Suprapubic skin (tissue), 4 donors: ENCODE data around the gene RPA1.

Source experiments
- CTCF ChIP-seq, 2 donors: fragments of 200-600 bp in 1 of 2; fragments of 450-650 bp in 1 of 2; sonication (generic) in 1 of 2; IDR thresholded peaks; one replicate each; pipeline ENCODE4 v1.5.1; 2016 to 2019; ENCODE audit warnings: antibody characterized with exemption in 2 of 2, mild to moderate bottlenecking in 1 of 2, moderate library complexity in 1 of 2
- EP300 ChIP-seq: sonication (generic); formaldehyde crosslinking; IDR thresholded peaks from one replicate; pipeline ENCODE4 v1.6.1; 2017; ENCODE audit warnings: antibody characterized with exemption
- POLR2A ChIP-seq, 2 donors: fragments of 450-650 bp; IDR thresholded peaks; one replicate each; pipeline ENCODE4 v1.6.1; 2017; ENCODE audit warnings: antibody characterized with exemption in 2 of 2, mild to moderate bottlenecking in 2 of 2, moderate library complexity in 2 of 2
- POLR2AphosphoS5 ChIP-seq, 3 donors: sonication (generic); formaldehyde crosslinking; IDR thresholded peaks; one replicate each; pipeline ENCODE4 v1.6.1; 2017; ENCODE audit warnings: antibody characterized with exemption in 3 of 3

- no peak for TF ChIP-seq CTCF (IDR thresholded peaks at IDR 0.05)
- TF ChIP-seq POLR2AphosphoS5 (IDR thresholded peaks at IDR 0.05), result no peak
- no peak for TF ChIP-seq EP300
- TF ChIP-seq POLR2A (IDR thresholded peaks at IDR 0.05), result no peak
These were observed 104.3 kb downstream of the RPA1 start for GRCh38 chr17:1933875-1934715.
